NCI-H774 (cell line): ENCODE data around the gene NDST1.

Source experiments
- DNase-seq: peaks from one replicate; lab custom pipeline; 2025; lab: John Stamatoyannopoulos, UW

NDST1 gene

DNA sequence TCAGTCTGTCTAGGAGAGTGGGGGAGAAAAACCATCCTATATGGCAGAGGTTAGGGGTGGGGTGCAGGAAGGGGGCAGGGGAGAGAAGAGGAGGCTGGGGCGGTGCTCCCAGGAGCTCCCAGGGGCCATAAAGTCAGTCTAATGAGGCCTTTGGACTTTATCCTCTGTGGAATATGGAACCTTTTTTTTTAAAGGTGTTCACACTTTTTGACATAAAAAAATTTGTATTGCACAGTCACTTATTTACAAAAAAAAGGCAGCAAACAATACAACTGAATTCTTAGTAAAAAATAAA lies 80.6 kb downstream of the NDST1 start:
- no peak for DNase-seq

DNA sequence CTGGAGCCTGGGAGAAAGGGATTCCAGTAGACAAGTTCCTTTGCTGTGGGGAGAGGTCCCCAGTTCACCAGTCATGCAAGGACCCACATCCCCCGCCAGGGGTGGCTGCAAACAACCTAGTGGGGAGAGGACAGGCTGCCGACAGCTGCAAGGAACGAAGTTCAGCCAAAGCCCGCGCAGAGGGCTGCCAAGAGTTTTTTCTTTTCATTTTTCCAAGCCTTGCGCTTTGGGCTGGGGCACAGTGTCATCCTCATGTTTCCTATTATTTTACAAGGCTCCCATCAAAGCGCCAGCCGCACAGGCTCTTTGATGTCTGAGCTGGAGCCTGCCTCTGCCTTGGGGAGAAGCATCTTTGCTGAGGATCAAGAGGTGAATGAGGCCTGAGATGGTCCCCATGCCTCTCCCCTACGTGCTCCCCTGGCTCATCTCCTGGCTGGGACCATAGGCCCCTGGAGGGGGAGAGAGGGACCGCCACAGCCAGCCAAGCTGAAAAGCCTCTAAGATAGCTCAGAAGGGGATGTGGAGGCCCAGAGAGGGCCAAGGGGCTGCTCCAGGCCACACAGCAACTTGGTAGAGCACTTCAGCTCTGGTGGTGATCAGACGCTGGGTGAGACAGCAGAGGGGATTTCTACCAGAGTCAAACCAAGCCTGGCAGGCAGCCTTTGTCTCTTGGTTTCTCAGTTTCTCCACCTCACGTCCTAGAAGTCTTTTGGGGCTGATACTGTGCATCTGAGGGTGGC lies 82.1 kb downstream of the NDST1 start:
- no peak for DNase-seq

DNA sequence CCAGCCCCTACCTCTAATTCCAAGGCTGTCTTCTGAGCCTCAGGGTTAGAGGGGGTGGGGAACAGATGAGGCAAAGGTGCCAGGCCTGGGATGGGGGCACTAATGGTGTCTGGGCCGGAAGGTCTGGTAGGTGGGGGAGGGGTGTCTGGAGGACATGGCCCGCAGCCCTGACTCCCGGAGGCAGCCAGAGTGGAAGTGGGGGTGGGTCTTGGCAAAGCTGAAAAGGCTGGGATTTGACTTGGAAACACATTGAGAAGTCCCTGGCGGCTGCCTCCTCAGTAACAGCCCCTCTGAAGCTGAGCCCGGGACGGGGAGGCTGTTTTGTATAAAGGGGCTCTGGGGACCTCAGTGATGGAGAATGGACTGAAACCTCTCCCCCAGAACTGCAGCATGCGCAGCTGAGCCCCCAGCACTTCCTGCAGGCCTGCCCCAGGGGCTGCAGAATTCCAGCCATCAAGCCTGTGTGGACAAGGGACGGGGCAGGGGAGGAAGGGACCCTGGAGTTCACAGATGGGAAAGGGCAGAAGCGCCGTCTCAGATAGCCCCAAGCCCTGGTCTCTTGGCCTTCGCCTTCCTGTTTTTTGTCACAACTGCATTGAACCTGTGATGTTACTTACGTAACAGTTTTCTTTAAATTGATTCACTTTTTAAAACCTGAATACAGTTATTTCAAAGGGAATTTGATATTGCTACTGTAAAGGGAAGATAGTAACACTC lies 83.2 kb downstream of the NDST1 start:
- DNase-seq: no peak

DNA sequence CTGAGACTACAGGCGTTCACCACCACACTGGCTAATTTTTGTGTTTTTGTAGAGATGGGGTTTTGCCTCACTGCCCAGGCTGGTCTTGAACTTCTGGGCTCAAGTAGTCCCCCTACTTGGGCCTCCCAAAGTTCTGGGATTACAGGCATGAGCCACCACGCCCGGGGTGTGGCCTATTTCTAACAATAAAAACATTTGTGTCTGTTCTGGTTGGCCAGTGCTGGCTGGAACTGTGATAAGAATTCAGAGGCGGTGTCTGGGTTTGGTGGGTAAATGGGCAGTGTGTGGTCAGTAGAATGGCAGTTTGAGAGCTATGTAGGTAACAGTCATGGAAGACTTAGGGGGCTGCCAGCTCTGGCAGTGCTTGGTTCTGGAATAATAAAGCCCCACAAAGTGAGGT lies 85.7 kb downstream of the NDST1 start:
- no peak for DNase-seq

DNA sequence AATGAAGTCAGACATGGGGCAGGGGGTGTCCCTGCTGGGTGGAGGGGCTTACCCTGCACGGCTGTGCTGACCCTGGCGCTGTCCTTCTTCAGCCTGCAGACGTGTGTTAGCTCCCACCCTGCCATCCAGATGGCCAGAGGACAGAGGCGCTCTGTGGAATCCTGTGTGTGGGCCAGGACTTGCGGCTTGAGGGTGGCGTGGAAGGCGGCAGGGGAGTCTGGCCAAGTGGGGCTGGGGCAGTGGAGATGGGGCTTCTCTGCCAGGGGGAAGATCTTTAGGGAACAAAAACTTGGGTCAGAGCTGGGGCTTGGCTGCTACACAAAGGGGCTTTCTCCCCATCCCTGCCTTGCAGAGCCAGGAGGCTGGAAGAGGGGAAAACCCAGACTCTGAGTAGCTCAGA lies 86.1 kb downstream of the NDST1 start:
- no peak for DNase-seq

DNA sequence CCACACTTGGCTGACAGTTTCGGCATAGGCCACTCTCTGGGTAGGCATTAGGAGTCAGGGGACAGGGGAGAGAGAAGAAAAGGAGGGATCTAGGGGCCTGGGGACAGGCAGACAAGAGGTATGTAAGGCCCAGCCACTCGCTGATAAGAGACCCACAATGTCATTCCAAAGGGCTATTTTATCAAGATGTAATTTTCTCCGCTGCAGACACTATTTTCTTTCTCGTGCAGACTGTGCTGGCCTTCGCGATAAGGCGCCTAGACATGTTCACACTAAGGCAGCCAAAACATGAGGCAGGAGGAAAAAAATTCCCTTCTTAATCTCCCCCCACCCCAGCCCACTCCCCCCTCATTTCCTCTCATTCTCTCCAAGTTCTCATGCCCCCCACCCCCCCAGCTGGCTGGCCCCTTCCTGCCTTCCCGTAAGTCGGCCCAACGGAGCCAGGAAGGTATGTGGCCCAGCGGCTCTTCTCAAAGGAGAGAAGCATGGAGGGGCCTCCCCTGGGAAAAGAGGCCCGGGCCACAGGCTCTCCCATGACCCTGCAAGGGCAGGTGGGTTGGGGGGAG lies 87.6 kb downstream of the NDST1 start:
- no peak for DNase-seq

DNA sequence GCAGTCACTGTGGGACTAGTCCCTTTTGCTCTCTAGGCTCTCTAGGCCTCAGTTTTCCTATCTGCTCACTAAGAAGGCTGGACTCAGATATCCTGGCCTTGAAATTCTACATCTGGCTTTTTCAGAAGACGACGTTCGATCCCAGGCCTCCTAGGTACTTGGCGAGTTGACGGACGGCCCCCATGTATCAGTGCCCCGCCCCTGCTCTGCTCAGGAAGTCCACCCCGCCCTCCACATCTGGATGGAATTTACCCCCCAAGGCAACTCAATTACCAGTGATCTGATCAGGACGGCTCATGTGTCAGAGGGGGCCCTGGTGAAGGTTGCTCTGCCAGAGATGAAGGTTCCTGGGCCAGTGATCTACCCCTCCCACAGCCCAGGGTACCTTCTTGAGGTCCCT lies 88.4 kb downstream of the NDST1 start:
- no peak for DNase-seq

DNA sequence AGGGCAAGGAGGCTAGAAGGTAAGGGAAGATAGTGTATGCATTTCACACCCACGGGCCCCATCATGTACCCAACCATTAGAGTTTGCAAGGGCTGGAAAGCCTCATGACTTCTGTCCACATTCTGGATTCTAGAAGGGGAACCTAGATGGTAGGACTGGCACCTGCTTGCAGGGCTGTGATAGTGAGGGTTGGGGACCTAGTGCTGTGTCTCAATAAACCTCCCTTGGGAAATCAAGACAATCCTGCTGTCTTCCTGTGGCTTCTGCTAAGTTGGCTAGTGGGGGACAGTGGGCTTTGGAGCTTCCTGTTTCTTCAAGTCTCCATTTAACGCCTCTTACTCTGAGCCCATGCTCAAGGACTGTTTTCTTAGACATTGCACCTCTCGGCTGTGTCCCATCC lies 88.9 kb downstream of the NDST1 start:
- DNase-seq: no peak

DNA sequence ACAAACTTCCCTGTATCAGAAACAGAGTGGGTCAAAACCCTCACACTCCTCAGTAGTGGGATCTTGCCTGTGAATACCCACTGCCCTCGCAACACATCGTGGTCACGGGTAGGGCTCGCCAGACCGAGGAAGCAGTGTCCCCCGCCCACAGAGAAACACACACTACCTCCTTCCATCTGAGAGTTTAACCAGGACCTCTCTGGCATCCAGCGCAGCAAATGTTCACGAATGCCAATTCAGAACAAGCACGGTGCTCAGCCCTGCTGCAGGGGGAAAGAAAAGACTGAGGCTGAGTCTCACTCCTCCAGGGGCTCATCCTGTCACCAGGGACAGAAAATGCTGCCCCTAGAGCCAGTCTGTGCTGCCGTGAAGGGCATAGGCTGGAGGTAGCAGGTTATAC lies 90.1 kb downstream of the NDST1 start:
- no peak for DNase-seq

DNA sequence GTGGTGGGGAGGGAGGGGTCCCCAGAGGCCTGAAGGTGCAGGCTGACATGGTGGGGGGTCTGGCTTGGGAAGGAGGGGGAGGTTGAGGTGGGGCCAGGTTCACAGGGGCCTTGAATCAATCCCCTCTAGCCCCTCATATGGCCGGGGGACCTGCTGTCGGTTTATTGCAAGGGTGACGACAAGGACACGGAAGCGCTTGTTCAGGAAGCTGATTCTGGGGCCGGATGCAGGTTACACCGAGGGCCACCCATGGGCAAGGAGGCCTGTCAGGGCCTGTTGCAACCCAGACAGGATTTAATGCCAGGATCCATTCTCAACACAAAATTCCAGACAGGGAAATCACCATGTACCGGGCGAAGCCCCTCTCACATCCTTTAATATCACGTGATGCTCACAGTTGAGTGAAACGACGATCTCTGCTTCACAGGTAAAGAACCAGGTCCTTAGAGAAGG lies 90.9 kb downstream of the NDST1 start:
- no peak for DNase-seq

DNA sequence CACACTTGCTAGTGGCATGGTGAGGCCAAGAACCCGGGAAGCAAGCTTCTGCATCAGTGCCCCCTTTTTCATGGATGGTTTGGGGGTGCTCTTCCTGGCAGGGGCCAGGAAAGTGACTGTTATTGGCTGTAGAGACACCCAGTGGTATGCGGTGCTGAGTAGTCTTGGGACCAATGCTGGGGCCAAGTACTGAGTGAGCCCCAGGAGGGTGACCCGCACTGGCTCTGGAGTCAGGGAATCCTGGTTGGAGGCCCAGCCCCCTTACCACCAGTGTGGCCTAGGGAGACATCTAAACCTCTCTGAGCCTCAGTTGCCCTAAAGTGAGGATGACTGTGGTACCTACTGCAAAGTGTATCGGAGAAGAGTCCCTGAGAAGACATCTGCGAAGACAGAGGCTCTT lies 91.3 kb downstream of the NDST1 start:
- no peak for DNase-seq

DNA sequence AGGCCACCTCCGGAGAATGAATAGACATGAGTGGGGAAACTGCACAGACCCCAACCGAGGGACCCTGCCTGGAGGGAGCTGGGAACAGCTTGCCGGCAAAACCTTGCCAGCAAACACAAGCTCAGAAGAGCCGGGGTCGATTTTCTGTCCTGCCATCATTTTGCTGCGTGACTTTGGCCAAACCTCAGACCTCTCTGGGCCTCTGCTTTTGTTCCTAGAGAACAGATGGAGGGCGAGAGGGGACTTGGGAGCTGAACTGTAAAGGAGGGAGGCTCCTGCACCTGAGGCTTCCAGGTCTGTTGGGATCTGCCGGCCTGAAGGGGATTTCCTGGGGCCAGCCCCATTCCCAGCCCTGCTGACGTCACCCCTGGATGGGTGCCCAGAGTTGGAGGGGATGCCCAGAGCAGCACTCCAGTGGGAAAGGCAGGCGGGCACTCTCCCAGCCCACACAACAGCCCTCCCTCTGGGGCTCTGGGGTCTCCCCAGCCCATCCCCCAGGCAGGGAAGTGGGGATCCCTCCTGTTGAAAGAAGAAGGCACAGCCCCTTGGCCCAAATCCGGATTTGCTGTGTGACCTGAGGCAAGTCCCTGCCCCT lies 92.1 kb downstream of the NDST1 start:
- peak; percentile 7 for DNase-seq

DNA sequence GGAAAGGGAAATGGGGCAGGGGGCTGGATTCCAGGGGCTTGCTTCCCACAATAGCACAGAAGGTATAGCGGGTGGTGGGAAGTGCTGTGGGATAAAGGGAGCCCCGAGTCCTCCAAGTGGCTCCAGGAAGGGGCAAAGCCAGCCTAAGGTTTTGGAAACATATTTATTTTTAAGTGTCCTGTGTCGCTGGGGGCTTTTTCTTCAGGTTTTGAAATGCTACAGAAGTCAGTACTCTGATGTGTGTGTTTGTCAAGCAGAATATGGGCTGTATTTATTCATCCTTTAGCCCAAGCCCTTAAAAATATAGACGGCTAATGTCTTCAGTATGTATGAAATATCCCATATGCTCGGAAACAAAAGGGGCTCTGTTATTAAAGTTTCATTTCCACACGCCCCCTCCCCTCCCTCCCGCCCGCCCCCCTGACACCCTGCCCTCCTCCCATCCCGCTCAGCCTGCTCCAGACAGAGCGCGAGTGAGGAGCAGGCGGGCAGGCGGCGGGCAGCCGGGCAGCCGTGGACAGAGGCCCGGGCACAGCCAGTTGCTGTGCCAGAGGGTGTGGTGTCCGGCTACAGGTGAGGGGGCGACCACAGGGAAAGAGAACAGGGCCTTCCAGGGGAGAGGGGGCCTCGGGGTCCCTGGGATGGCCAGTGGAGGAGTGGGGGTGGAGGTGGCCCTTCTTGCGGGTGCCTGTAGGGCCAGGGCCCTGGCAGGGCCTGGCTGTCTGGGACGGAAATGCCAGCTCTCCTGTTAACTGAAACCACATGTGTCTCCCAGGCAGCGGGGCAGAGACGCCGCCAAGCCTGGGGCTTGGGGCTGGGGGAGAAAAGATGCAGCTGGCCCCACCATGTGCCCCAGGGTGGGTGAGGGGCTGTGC lies 92.9 kb downstream of the NDST1 start:
- DNase-seq: no peak

DNA sequence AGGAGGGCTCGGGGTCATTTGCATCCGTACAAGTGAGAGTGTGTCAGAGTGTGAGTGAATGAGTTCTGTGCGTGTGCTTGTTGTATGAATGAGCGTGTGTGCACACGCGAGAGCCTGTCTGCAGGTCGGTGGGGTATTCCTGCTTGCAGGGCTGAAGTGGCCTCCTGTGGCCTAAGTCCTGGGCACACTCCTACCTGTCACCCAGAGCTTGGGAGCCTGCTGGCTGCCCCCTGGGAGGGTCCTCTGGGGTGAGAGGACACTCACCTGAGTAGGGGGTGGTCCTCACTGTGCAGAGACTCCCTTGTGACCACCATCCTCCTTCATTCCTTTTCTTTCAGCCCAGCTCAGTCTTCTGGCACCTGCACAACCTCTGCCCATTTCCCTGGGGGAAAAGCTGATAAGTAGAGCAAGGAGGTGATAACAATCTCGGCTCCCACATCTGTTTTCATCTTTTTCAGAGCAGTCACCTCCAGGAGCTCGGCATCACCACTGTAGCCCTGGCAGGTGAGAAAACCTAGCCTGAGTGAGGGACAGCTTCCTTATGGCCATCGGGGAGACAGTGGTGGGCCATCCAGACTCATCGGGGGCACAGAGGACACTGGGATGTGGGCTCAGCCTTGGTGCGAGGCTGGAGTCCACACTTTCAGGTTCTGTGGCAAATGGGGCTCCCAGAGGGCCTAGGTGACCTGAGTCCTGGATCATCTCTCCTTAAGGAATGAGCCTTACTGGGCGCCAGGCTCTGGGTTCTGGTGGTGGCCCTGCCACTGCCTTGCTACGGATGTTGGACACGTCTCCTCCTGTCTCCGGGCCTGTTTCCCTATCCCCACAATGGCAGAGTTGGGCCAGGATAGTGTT lies 93.8 kb downstream of the NDST1 start:
- no peak for DNase-seq

DNA sequence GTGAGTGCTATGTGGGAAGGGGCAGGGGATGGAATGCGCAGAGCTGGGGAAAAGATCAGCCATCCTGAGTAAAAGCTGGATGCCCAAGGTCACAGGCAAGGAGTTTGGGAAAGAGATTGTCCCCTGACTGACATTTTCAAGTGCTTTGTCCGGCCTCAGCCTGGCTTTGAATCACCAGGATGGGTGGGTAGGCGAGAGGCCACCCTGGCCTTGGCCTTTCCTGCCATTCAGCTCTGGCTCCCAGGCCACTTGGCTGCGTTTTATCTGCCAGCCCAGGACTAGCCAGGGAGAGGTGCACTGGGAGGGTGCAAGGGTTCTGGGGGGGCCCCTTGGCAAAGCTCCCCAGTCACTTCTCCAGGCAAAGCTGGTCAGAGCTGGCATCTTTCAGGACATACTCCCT lies 95.1 kb downstream of the NDST1 start:
- no peak for DNase-seq

DNA sequence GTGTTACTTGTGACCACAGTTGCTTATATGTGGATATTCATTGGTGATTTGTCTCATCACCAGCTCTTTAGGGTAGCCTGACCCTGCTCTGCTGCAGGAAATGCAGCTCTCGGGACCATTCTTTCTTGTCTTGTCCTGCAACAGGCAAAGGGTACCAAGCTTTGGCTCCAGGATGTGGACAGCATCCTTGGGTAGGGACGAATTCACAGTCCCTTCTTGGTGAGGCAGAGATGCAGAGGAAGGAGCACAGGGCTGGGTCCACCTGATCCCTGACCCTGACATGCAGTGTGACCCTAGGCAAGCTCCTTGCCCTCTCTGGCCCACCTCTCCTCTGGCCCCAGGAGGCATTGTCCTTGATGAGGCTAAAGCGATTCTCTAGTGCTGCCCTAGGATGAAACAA lies 95.6 kb downstream of the NDST1 start:
- no peak for DNase-seq

DNA sequence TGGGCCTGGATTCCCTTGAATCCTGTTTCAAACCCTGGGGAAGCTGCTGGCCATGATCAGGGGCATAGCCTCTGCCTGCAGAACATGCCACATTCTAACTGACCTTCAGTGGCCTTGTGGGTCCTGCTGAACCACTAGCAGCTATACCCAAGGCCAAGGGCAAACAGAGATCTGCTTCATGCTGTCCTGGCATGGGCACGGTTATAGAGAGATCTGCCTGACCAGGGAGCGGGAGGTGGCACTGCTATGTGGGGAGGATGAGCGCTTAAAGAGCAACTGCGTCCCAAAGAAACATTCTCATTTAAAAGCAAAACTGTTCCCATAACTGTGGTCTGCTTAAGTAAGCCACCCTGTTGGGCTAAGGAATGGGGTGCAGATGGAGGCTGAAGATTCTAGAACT lies 96.1 kb downstream of the NDST1 start:
- no peak for DNase-seq

DNA sequence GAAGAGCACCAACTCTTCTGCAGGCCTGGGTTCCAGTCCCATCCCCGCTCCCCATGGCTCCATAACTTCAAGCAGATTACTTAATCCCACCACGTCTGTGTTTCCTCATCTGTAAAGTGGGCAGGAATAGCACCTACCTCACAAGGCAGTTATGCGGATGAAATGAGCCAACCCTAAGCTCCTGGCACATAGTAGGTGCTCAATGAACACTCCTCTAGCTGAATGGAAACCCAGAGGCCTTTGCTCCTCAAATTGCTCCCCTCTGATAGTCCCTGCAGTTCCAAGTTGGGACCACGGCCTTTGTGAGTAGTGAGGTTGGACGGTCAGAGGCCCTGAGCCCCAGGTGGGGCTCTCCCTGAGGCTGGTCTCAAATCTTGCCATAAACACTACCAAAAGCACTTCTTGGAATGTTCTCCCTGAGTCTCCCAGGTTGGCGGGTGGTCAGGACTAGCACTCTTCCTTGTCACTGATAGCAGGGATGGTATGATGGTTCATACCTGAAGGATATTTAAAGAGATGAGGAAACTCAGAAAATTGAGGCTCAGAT lies 97.0 kb downstream of the NDST1 start:
- no peak for DNase-seq

DNA sequence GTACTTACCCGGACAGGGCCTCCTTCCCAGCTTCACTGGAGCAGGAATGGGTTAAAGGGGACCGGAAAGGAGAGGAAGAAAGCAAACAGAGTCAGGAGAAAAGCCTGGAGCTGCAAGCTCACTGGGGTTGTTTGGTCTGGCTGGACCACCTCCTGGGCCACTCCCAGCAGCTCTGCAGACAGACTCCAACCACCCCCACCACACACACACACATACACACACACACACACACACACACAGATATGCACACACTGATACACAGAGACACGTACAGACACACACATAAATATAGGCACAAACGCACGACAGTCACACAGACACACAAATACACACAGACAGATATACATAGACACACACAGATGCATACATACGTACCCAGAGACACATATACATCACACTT lies 97.6 kb downstream of the NDST1 start:
- no peak for DNase-seq

DNA sequence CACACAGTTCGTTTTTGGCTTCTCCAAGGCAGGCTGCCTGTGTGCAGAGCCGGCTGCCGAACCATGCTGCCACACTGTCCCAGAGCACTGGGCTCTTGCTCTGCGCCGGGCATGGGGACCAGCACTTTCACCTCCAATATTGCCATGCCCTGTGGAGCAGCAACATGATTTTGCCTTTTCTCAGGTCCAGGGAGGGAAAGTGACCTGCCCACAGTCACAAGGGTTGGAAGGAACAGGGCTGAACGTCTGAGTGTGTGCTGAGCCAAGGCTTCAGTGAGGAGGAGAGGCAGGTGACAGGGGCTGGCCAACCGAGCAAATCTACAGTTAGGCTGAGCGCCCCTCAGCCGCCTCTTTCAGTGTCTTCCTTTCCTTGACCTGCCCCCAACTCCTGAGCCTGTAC lies 98.5 kb downstream of the NDST1 start:
- no peak for DNase-seq

DNA sequence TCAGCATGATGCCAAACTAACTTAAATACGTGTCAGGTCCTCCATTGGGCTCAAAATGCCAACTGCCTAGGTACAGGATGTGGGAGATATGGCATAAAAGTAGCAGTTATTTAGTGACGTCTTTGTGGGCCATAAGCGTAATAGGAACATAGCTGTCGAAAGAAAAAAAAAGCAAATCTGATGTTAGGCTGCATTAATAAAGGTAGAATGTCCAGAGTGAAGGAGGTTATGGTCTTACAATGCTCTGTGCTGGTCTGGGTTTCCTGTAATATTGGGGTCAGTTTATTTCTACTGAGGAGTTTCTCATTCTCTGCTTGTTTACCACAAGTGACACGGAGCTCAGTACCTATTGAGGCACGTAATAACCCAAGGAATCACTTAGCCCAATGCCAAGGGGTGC lies 99.2 kb downstream of the NDST1 start:
- no peak for DNase-seq
